Endodermal cell (in vitro differentiated cells): Measurements from ENCODE around the gene SH3PXD2A. TPM values are rescaled to one million over a fixed set of nuclear protein-coding genes. Genes with fewer than 3 reads are reported as not detected.
A peak's percentile ranks its signal among the peaks of the same experiment; 100 is the strongest.

Experiments
- DNase-seq: peaks from one replicate; pipeline ENCODE4 v3.0.0-alpha.2; 2017
- H3K27ac ChIP-seq: 2 replicates; pipeline ENCODE4 v1.5.1; 2013; ENCODE audit warnings: mild to moderate bottlenecking, low read depth, low read length, moderate library complexity
- H3K27me3 ChIP-seq: 2 replicates; pipeline ENCODE4 v1.6.1; 2013; ENCODE audit warnings: mild to moderate bottlenecking, low read length, moderate library complexity; ENCODE audit not compliant: insufficient read depth, control insufficient read depth, poor library complexity, severe bottlenecking
- H3K36me3 ChIP-seq: 2 replicates; pipeline ENCODE4 v1.7.0; 2013; ENCODE audit warnings: mild to moderate bottlenecking, low read length, moderate library complexity; ENCODE audit not compliant: control insufficient read depth, insufficient read depth
- H3K4me1 ChIP-seq: one replicate; pipeline ENCODE4 v1.7.0; 2013; ENCODE audit warnings: low read length; ENCODE audit not compliant: control insufficient read depth, insufficient read depth
- H3K4me3 ChIP-seq: 2 replicates; pipeline ENCODE4 v1.5.1; 2013; ENCODE audit warnings: mild to moderate bottlenecking, low read length, moderate library complexity
- H3K9ac ChIP-seq: 2 replicates; pipeline ENCODE4 v1.6.1; 2013; ENCODE audit warnings: mild to moderate bottlenecking, low read length, moderate library complexity; ENCODE audit not compliant: poor library complexity, severe bottlenecking; ENCODE audit errors: extremely low read depth
- H3K9me3 ChIP-seq: 2 replicates; pipeline ENCODE4 v1.6.1; 2013; ENCODE audit warnings: mild to moderate bottlenecking, low read length, moderate library complexity; ENCODE audit not compliant: control insufficient read depth
- H3K27ac Mint-ChIP-seq: 2 replicates; pipeline ENCODE4 v1.8.0; 2020; ENCODE audit warnings: mixed read lengths
- H3K27me3 Mint-ChIP-seq: 2 replicates; pipeline ENCODE4 v1.8.0; 2021; ENCODE audit warnings: mild to moderate bottlenecking, mixed read lengths; ENCODE audit not compliant: insufficient read depth
- H3K36me3 Mint-ChIP-seq: 2 replicates; pipeline ENCODE4 v1.8.0; 2020; ENCODE audit warnings: low read depth, mixed read lengths
- H3K4me1 Mint-ChIP-seq: 2 replicates; pipeline ENCODE4 v1.8.0; 2020; ENCODE audit warnings: mixed read lengths
- H3K4me3 Mint-ChIP-seq: 2 replicates; pipeline ENCODE4 v1.8.0; 2020; ENCODE audit warnings: mild to moderate bottlenecking, moderate library complexity, mixed read lengths
- H3K9me3 Mint-ChIP-seq: 2 replicates; pipeline ENCODE4 v1.8.0; 2020; ENCODE audit warnings: mild to moderate bottlenecking, mixed read lengths
- CTCF ChIP-seq: fragments of 200-600 bp; sonication (generic); conservative IDR thresholded peaks from 2 replicates; pipeline ENCODE4 v1.5.0; 2021; ENCODE audit warnings: antibody characterized with exemption, mild to moderate bottlenecking
- WGBS, 2 experiments: methylation state at CpG; one replicate each; pipeline versions ENCODE4 v1.1.5 to v1.1.7; 2013; ENCODE audit warnings: missing lambda C conversion rate in 2 of 2, mixed read lengths in 1 of 2; ENCODE audit not compliant: insufficient coverage in 1 of 2, insufficient read length in 1 of 2; 5-methylcytosine and 5-hydroxymethylcytosine counted together
- total RNA-seq, 2 donors: library from RNA; stranded (reverse); fragmentation: NEBNext Ultra II Directional in 1 of 2; extraction: Animal tissue kit (Norgen Biotek cat#: 25700) in 1 of 2; gene quantifications; 2 replicates in 1 of 2; 3 replicates in 1 of 2; pipeline ENCODE4 v1.2.1, GENCODE V29; 2021

SH3PXD2A gene
- total RNA-seq, 2 donors from 2014 or later: 15.7 to 22.6 TPM

DNA sequence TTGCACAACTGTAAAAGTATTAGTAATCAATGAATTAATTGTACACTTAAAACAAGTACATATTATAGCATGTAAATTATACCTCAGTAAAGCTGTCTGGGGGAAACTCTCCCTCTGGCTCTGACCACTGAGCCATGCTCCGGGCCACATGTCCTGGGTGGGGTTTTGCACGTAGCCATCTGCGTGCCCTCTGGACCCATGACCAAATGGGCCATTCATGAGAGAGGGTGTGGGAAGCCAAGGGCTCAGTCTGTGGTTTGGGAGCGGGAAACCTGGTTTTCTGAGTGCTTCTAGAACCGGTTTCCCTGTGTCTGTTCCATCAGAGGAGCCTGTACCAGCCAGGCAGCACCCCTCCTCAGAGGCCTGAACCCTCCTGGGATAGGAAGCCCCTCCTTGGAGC, 143.2 kb downstream of the SH3PXD2A start:
- no peaks in the 10 kb centered on the region for H3K27me3 ChIP-seq
- WGBS, 2 experiments: 57 to 85% methylated on average over 1 to 5 of the region's 5 CpGs
- H3K36me3 ChIP-seq: no peaks in the 10 kb centered on the region
- no peak overlapping the region for H3K4me3 ChIP-seq
- H3K9me3 Mint-ChIP-seq: no peaks in the 10 kb centered on the region
- peaks cover 5% of the 10 kb centered on the region for H3K36me3 Mint-ChIP-seq
- H3K4me1 Mint-ChIP-seq: no peaks in the 10 kb centered on the region
- H3K27ac ChIP-seq: no peak overlapping the region
- DNase-seq: no peak
- no peak overlapping the region for H3K4me3 Mint-ChIP-seq
- H3K27me3 Mint-ChIP-seq: no peaks in the 10 kb centered on the region
- H3K4me1 ChIP-seq: no peaks in the 10 kb centered on the region
- H3K9ac ChIP-seq: no peak overlapping the region
- no peak for TF ChIP-seq CTCF
- no peaks in the 10 kb centered on the region for H3K9me3 ChIP-seq
- no peak overlapping the region for H3K27ac Mint-ChIP-seq

DNA sequence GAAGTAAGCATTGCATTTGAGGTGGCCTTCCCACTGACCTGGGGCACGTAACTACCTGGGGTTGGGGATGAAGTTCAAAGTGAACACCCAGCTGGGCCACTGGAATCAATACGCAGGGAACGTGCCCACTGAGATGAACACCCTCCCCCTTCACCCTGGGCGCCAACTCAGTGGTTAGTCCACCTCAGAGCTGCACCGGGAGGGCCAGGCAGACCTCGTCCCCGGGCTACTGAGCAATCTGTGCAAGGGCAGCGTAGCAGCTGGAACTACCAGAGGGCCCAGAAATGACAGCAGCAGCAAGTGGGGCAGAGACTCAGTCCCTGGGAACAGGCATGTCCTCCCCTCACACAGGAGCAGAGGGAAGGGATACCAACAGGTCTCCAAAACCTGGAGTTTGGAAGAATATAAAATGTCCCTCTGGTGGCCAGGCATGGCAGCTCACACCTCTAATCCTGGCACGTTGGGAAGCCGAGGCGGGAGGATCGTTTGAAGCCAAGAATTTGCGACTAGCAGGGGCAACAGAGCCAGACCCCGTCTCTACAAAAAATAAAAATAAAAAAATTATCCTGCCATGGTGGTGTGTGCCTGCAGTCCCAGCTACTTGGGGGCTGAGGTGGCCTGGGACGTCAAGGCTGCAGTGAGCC, 143.9 kb downstream of the SH3PXD2A start:
- H3K9me3 ChIP-seq: no peaks in the 10 kb centered on the region
- no peak overlapping the region for H3K4me3 ChIP-seq
- WGBS, 2 experiments: 91 to 94% methylated on average over 8 to 15 of the region's 15 CpGs
- no peak overlapping the region for H3K27ac ChIP-seq
- Mint-ChIP-seq H3K9me3 (no peaks in the 10 kb centered on the region), H3K4me3 (no peak overlapping the region), H3K27me3 (no peaks in the 10 kb centered on the region), H3K27ac (no peak overlapping the region), H3K4me1 (no peaks in the 10 kb centered on the region), H3K36me3 (peaks cover 5% of the 10 kb centered on the region)
- H3K36me3 ChIP-seq: no peaks in the 10 kb centered on the region
- no peaks in the 10 kb centered on the region for H3K27me3 ChIP-seq
- DNase-seq: peak; percentile 64
- TF ChIP-seq CTCF: peak; percentile 66
- H3K9ac ChIP-seq: no peak overlapping the region
- no peaks in the 10 kb centered on the region for H3K4me1 ChIP-seq

GRCh38 chr10:103710490-103710889, 144.9 kb downstream of the SH3PXD2A start:
- H3K9me3 Mint-ChIP-seq: no peaks in the 10 kb centered on the region
- no peaks in the 10 kb centered on the region for H3K4me1 Mint-ChIP-seq
- Histone ChIP-seq H3K4me3 (no peak overlapping the region), H3K27me3 (no peaks in the 10 kb centered on the region), H3K9me3 (no peaks in the 10 kb centered on the region), H3K4me1 (no peaks in the 10 kb centered on the region), H3K36me3 (no peaks in the 10 kb centered on the region), H3K9ac (no peak overlapping the region), H3K27ac (no peak overlapping the region)
- no peak for DNase-seq
- peaks cover 5% of the 10 kb centered on the region for H3K36me3 Mint-ChIP-seq
- H3K27ac Mint-ChIP-seq: no peak overlapping the region
- 72 to 85% methylated on average over 3 to 4 of the region's 4 CpGs for whole genome bisulfite sequencing, 2 experiments
- H3K4me3 Mint-ChIP-seq: no peak overlapping the region
- no peak for TF ChIP-seq CTCF
- no peaks in the 10 kb centered on the region for H3K27me3 Mint-ChIP-seq
